Activated B cell treated with CpG ODN at 0.5 μM for 24 hours (primary cell): ENCODE measurements around the gene GPAM. TPM values are rescaled to one million over a fixed set of nuclear protein-coding genes. Genes with fewer than 3 reads are reported as not detected.
"Not testable (repeated sequence)": the region's sequence is repeated elsewhere in the genome, so short reads cannot be mapped to it uniquely, and the experiment has no call there.

Source experiments
- ATAC-seq: fragments of 200-7000 bp; cut with Tn5 transposase; one replicate; pipeline ENCODE4 v1.10.0; 2021; ENCODE audit warnings: low read depth, mild to moderate bottlenecking, moderate library complexity
- CTCF ChIA-PET: fragments of 350-600 bp; sonication (Branson Sonifier 250); formaldehyde crosslinking; loops from one replicate; lab custom pipeline; 2021; ENCODE audit warnings: antibody characterized with exemption; lab: Charles Lee
- POLR2A ChIA-PET: fragments of 350-600 bp; sonication (Branson Sonifier 250); formaldehyde crosslinking; loops from one replicate; lab custom pipeline; 2021; ENCODE audit warnings: antibody characterized with exemption; lab: Charles Lee
- DNase-seq: peaks from one replicate; pipeline ENCODE4 v3.0.0; 2022
- H3K27ac Mint-ChIP-seq: one replicate; pipeline ENCODE4 v1.8.0; 2020; ENCODE audit warnings: mixed read lengths
- H3K27me3 Mint-ChIP-seq: one replicate; pipeline ENCODE4 v1.8.0; 2021; ENCODE audit warnings: mixed read lengths
- H3K36me3 Mint-ChIP-seq: one replicate; pipeline ENCODE4 v1.8.0; 2021; ENCODE audit warnings: low read depth, mixed read lengths
- H3K4me1 Mint-ChIP-seq: one replicate; pipeline ENCODE4 v1.8.0; 2021; ENCODE audit warnings: mixed read lengths
- H3K4me3 Mint-ChIP-seq: one replicate; pipeline ENCODE4 v1.8.0; 2020; ENCODE audit warnings: mild to moderate bottlenecking, mixed read lengths
- H3K9me3 Mint-ChIP-seq: one replicate; pipeline ENCODE4 v1.8.0; 2020; ENCODE audit warnings: mixed read lengths
- CTCF ChIP-seq: fragments of 200-600 bp; IDR thresholded peaks from one replicate; pipeline ENCODE4 v1.8.0; 2022; ENCODE audit warnings: antibody characterized with exemption, mild to moderate bottlenecking
- intact Hi-C: fragments of 100-400 bp; cut with micrococcal nuclease; formaldehyde crosslinking; loops from one replicate; pipeline ENCODE4 v1.15.1; 2024
- total RNA-seq: library from RNA; stranded (reverse); gene quantifications from 2 replicates; pipeline ENCODE4 v1.2.3, GENCODE V29; 2022

The GPAM gene
- total RNA-seq, 1 donor from 2014 or later = 10.2 TPM

- POLR2A ChIA-PET = interaction anchor here (1.0 to 1.7 kb wide), 2 partner anchors 13 to 19 kb away, joined by 3 to 6 read pairs; partner anchors contain the start of gene GPAM
- ATAC-seq = peak; percentile 74
- Mint-ChIP-seq H3K27me3 (no peaks in the 10 kb centered on the region), H3K4me1 (peaks cover 25% of the 10 kb centered on the region), H3K9me3 (no peaks in the 10 kb centered on the region), H3K36me3 (no peaks in the 10 kb centered on the region), H3K4me3 (peak overlapping the region; percentile 52), H3K27ac (peak overlapping the region; percentile 88)
- CTCF ChIA-PET = no interaction called here
- no peak for DNase-seq
- TF ChIP-seq CTCF = no peak
- intact Hi-C loops = loop anchor here (1.0 kb wide), 1 partner anchor 19 kb away; the partner anchor contains the start of gene GPAM
These were observed 19.1 kb upstream of the GPAM start for GRCh38 chr10:112202561-112203241.

GRCh38 chr10:112202076-112202475 is 18.5 kb upstream of the GPAM start:
- H3K27ac Mint-ChIP-seq = peak overlapping the region; percentile 88
- ChIA-PET CTCF (no interaction called here), POLR2A (interaction anchor here (0.5 to 3.3 kb wide), 2 partner anchors 19 to 272 kb away, joined by 4 to 7 read pairs; partner anchors contain the start of gene GPAM)
- no peaks in the 10 kb centered on the region for H3K36me3 Mint-ChIP-seq
- intact Hi-C loops = no loop called here
- H3K9me3 Mint-ChIP-seq = no peaks in the 10 kb centered on the region
- peaks cover 25% of the 10 kb centered on the region for H3K4me1 Mint-ChIP-seq
- no peak for ATAC-seq
- no peaks in the 10 kb centered on the region for H3K27me3 Mint-ChIP-seq
- no peak overlapping the region for H3K4me3 Mint-ChIP-seq
- no peak for TF ChIP-seq CTCF
- no peak for DNase-seq

- intact Hi-C loops = no loop called here
- POLR2A ChIA-PET = interaction anchor here (3.3 kb wide), 1 partner anchor 18 kb away, joined by 7 read pairs; the partner anchor contains the start of gene GPAM
- H3K4me1 Mint-ChIP-seq = peaks cover 25% of the 10 kb centered on the region
- TF ChIP-seq CTCF = no peak
- DNase-seq (no peak), ATAC-seq (no peak)
- CTCF ChIA-PET = no interaction called here
- H3K9me3 Mint-ChIP-seq = no peaks in the 10 kb centered on the region
- H3K27me3 Mint-ChIP-seq = no peaks in the 10 kb centered on the region
- no peaks in the 10 kb centered on the region for H3K36me3 Mint-ChIP-seq
- H3K27ac Mint-ChIP-seq = no peak overlapping the region
- no peak overlapping the region for H3K4me3 Mint-ChIP-seq
These were observed 17.8 kb upstream of the GPAM start for GRCh38 chr10:112201334-112201733.

- H3K36me3 Mint-ChIP-seq, H3K27ac Mint-ChIP-seq, H3K9me3 Mint-ChIP-seq, intact Hi-C loops, CTCF ChIA-PET, H3K27me3 Mint-ChIP-seq, H3K4me3 Mint-ChIP-seq, DNase-seq, ATAC-seq: not testable (repeated sequence)
- H3K4me1 Mint-ChIP-seq = peaks cover 25% of the 10 kb centered on the region
- POLR2A ChIA-PET = interaction anchor here (3.3 kb wide), 1 partner anchor 17 kb away, joined by 7 read pairs; the partner anchor contains the start of gene GPAM
These were observed 16.7 kb upstream of the GPAM start for GRCh38 chr10:112200259-112200658.

- DNase-seq, H3K27ac Mint-ChIP-seq, H3K9me3 Mint-ChIP-seq, H3K4me3 Mint-ChIP-seq, H3K36me3 Mint-ChIP-seq, intact Hi-C loops, POLR2A ChIA-PET, CTCF ChIA-PET, ATAC-seq, H3K27me3 Mint-ChIP-seq, H3K4me1 Mint-ChIP-seq: not testable (repeated sequence)
These were observed 14.1 kb upstream of the GPAM start for GRCh38 chr10:112197662-112198061.

- DNase-seq (no peak), ATAC-seq (peak; percentile 28)
- CTCF ChIA-PET = no interaction called here
- Mint-ChIP-seq H3K9me3 (no peaks in the 10 kb centered on the region), H3K4me3 (no peak overlapping the region), H3K36me3 (no peaks in the 10 kb centered on the region), H3K4me1 (no peaks in the 10 kb centered on the region), H3K27me3 (no peaks in the 10 kb centered on the region), H3K27ac (no peak overlapping the region)
- no peak for TF ChIP-seq CTCF
- POLR2A ChIA-PET = no interaction called here
- intact Hi-C loops = no loop called here
These were observed 11.7 kb upstream of the GPAM start for GRCh38 chr10:112195224-112195623.
